Chondrocyte (in vitro differentiated cells): ENCODE results near the gene SRCIN1. TPM values are rescaled to one million over a fixed set of nuclear protein-coding genes. Genes with fewer than 3 reads are reported as not detected.

Experiments
- DNase-seq: peaks from one replicate; pipeline ENCODE4 v3.0.0; 2021; ENCODE audit warnings: mixed read lengths, low spot score
- H3K27ac Mint-ChIP-seq: one replicate; pipeline ENCODE4 v1.8.0; 2021; ENCODE audit warnings: mild to moderate bottlenecking, moderate library complexity, mixed read lengths; ENCODE audit not compliant: unreplicated experiment
- H3K27me3 Mint-ChIP-seq: 2 replicates; pipeline ENCODE4 v1.8.0; 2021; ENCODE audit warnings: low read depth, mixed read lengths
- H3K36me3 Mint-ChIP-seq: 2 replicates; pipeline ENCODE4 v1.8.0; 2021; ENCODE audit warnings: low read depth, mixed read lengths
- H3K4me1 Mint-ChIP-seq: 2 replicates; pipeline ENCODE4 v1.8.0; 2021; ENCODE audit warnings: low read depth, mild to moderate bottlenecking, mixed read lengths
- H3K4me3 Mint-ChIP-seq: one replicate; pipeline ENCODE4 v1.8.0; 2021; ENCODE audit warnings: mild to moderate bottlenecking, moderate library complexity, mixed read lengths; ENCODE audit not compliant: unreplicated experiment
- H3K9me3 Mint-ChIP-seq: 2 replicates; pipeline ENCODE4 v1.8.0; 2021; ENCODE audit warnings: low read depth, mixed read lengths
- CTCF ChIP-seq: fragments of 200-600 bp; sonication (generic); IDR thresholded peaks from 2 replicates; pipeline ENCODE4 v1.5.0; 2021; ENCODE audit warnings: antibody characterized with exemption, mild to moderate bottlenecking, moderate library complexity
- total RNA-seq: library from RNA; stranded (reverse); gene quantifications from 3 replicates; pipeline ENCODE4 v1.2.1, GENCODE V29; 2021

SRCIN1 gene
- total RNA-seq, 1 donor from 2014 or later: 0.30 TPM

- DNase-seq: no peak
- H3K36me3 Mint-ChIP-seq: peaks cover 4% of the 10 kb centered on the region
- H3K27ac Mint-ChIP-seq: no peak overlapping the region
- H3K4me1 Mint-ChIP-seq: peaks cover 37% of the 10 kb centered on the region
- H3K27me3 Mint-ChIP-seq: no peaks in the 10 kb centered on the region
- no peak overlapping the region for H3K4me3 Mint-ChIP-seq
- peak; percentile 42 for TF ChIP-seq CTCF
- H3K9me3 Mint-ChIP-seq: no peaks in the 10 kb centered on the region
Measured at GRCh38 chr17:38510421-38511149, 95.2 kb downstream of the SRCIN1 start.

GRCh38 chr17:38509772-38510420 is 95.9 kb downstream of the SRCIN1 start:
- H3K4me1 Mint-ChIP-seq: peaks cover 37% of the 10 kb centered on the region
- peak overlapping the region; percentile 74 for H3K4me3 Mint-ChIP-seq
- DNase-seq: no peak
- H3K36me3 Mint-ChIP-seq: peaks cover 4% of the 10 kb centered on the region
- no peaks in the 10 kb centered on the region for H3K9me3 Mint-ChIP-seq
- TF ChIP-seq CTCF: no peak
- no peaks in the 10 kb centered on the region for H3K27me3 Mint-ChIP-seq
- peak overlapping the region; percentile 94 for H3K27ac Mint-ChIP-seq

GRCh38 chr17:38508954-38509771 is 96.6 kb downstream of the SRCIN1 start:
- Mint-ChIP-seq H3K9me3 (no peaks in the 10 kb centered on the region), H3K36me3 (peaks cover 8% of the 10 kb centered on the region), H3K4me1 (peaks cover 37% of the 10 kb centered on the region), H3K27me3 (no peaks in the 10 kb centered on the region), H3K4me3 (peak overlapping the region; percentile 74), H3K27ac (peak overlapping the region; percentile 94)
- peak; percentile 90 for TF ChIP-seq CTCF
- no peak for DNase-seq

GRCh38 chr17:38508570-38508950 is 97.2 kb downstream of the SRCIN1 start:
- no peaks in the 10 kb centered on the region for H3K27me3 Mint-ChIP-seq
- H3K4me3 Mint-ChIP-seq: peak overlapping the region; percentile 23
- no peak for DNase-seq
- peaks cover 37% of the 10 kb centered on the region for H3K4me1 Mint-ChIP-seq
- no peak for TF ChIP-seq CTCF
- H3K9me3 Mint-ChIP-seq: no peaks in the 10 kb centered on the region
- H3K27ac Mint-ChIP-seq: peak overlapping the region; percentile 94
- H3K36me3 Mint-ChIP-seq: peaks cover 14% of the 10 kb centered on the region

GRCh38 chr17:38507921-38508569 is 97.7 kb downstream of the SRCIN1 start:
- no peak for DNase-seq
- peaks cover 16% of the 10 kb centered on the region for H3K36me3 Mint-ChIP-seq
- peaks cover 37% of the 10 kb centered on the region for H3K4me1 Mint-ChIP-seq
- no peak for TF ChIP-seq CTCF
- H3K9me3 Mint-ChIP-seq: no peaks in the 10 kb centered on the region
- no peaks in the 10 kb centered on the region for H3K27me3 Mint-ChIP-seq
- peak overlapping the region; percentile 94 for H3K27ac Mint-ChIP-seq
- H3K4me3 Mint-ChIP-seq: peak overlapping the region; percentile 23
